HuH-7.5 (cell line): ENCODE data around the gene CD79B.
A peak's percentile ranks its signal among the peaks of the same experiment; 100 is the strongest.
"Not testable (repeated sequence)": the region's sequence is repeated elsewhere in the genome, so short reads cannot be mapped to it uniquely, and the experiment has no call there.

Experiments
- DNase-seq: peaks from one replicate; pipeline ENCODE4 v3.0.0; 2011; ENCODE audit warnings: low spot score

The CD79B gene

GRCh38 chr17:63911041-63911635 is 21.0 kb downstream of the CD79B start, which contains the start of gene CSHL1:
Gene CSHL1, minus strand, starts transcription at chr17:63911258. Its CDS starts 62 bp downstream, at chr17:63911196.
- DNase-seq, result no peak

- no peak for DNase-seq
These were observed 22.0 kb downstream of the CD79B start for GRCh38 chr17:63910096-63910495.

GRCh38 chr17:63909586-63909985 is 22.5 kb downstream of the CD79B start:
- DNase-seq, result not testable (repeated sequence)

GRCh38 chr17:63907161-63907778 is 24.9 kb downstream of the CD79B start:
- not testable (repeated sequence) for DNase-seq

- not testable (repeated sequence) for DNase-seq
These were observed 27.3 kb downstream of the CD79B start for GRCh38 chr17:63904796-63905195.

GRCh38 chr17:63903787-63904201 is 28.3 kb downstream of the CD79B start:
- not testable (repeated sequence) for DNase-seq

GRCh38 chr17:63901971-63902370 is 30.2 kb downstream of the CD79B start:
- DNase-seq, result not testable (repeated sequence)

GRCh38 chr17:63898899-63899798 is 33.0 kb downstream of the CD79B start:
- DNase-seq, result not testable (repeated sequence)

GRCh38 chr17:63896524-63897354 is 35.4 kb downstream of the CD79B start, which contains the start of gene CSH1:
Gene CSH1, minus strand, starts transcription at chr17:63896574. Its CDS starts 63 bp downstream, at chr17:63896511.
- DNase-seq, result not testable (repeated sequence)

GRCh38 chr17:63894821-63895220 is 37.3 kb downstream of the CD79B start:
- not testable (repeated sequence) for DNase-seq

GRCh38 chr17:63894021-63894420 is 38.1 kb downstream of the CD79B start:
- not testable (repeated sequence) for DNase-seq

- not testable (repeated sequence) for DNase-seq
These were observed 39.7 kb downstream of the CD79B start for GRCh38 chr17:63892316-63893037.

- DNase-seq, result not testable (repeated sequence)
These were observed 42.9 kb downstream of the CD79B start for GRCh38 chr17:63889026-63889848.

- not testable (repeated sequence) for DNase-seq
These were observed 47.0 kb downstream of the CD79B start for GRCh38 chr17:63885119-63885518.

- not testable (repeated sequence) for DNase-seq
These were observed 49.5 kb downstream of the CD79B start for GRCh38 chr17:63882626-63883126.

- peak; percentile 73 for DNase-seq
These were observed 50.1 kb downstream of the CD79B start, which contains the start of gene GH2 for GRCh38 chr17:63881935-63882601. Gene GH2, minus strand, starts transcription at chr17:63881944. Its CDS starts 143 bp downstream, at chr17:63881801.

GRCh38 chr17:63881337-63881736 is 50.8 kb downstream of the CD79B start:
- DNase-seq, result peak; percentile 54

GRCh38 chr17:63880706-63881105 is 51.4 kb downstream of the CD79B start:
- no peak for DNase-seq
